SK-N-SH treated with all-trans-retinoic acid at 6 μM for 48 hours (cell line): ENCODE results near the gene BNIP2.

Source experiments
- ARNTL ChIP-seq: fragments of 450-650 bp; formaldehyde crosslinking; IDR thresholded peaks from 2 replicates; pipeline ENCODE4 v1.5.0; 2020; ENCODE audit warnings: low read depth, mild to moderate bottlenecking, moderate library complexity, borderline replicate concordance
- BACH2 ChIP-seq: fragments of 250-450 bp; sonication (Bioruptor Pico); IDR thresholded peaks from 2 replicates; pipeline ENCODE4 v1.9.0; 2021; ENCODE audit warnings: mild to moderate bottlenecking, borderline replicate concordance
- GLIS3 ChIP-seq: fragments of 250-450 bp; sonication (Bioruptor Pico); IDR thresholded peaks from 2 replicates; pipeline ENCODE4 v1.5.0; 2020; ENCODE audit warnings: mild to moderate bottlenecking, moderate library complexity
- OSR1 ChIP-seq: fragments of 250-450 bp; sonication (Bioruptor Pico); IDR thresholded peaks from 2 replicates; pipeline ENCODE4 v1.8.0; 2022; ENCODE audit warnings: moderate library complexity, mild to moderate bottlenecking, inconsistent platforms
- RARB ChIP-seq: fragments of 250-450 bp; sonication (Bioruptor Pico); IDR thresholded peaks from 2 replicates; pipeline ENCODE4 v1.8.0; 2021; ENCODE audit warnings: mild to moderate bottlenecking, moderate library complexity
- TOX ChIP-seq: fragments of 250-450 bp; sonication (Bioruptor Pico); IDR thresholded peaks from 2 replicates; pipeline ENCODE4 v1.8.0; 2021; ENCODE audit warnings: mild to moderate bottlenecking, moderate library complexity, borderline replicate concordance
- ZFP3 ChIP-seq: fragments of 250-450 bp; sonication (Bioruptor Pico); IDR thresholded peaks from 2 replicates; pipeline ENCODE4 v1.5.0; 2020; ENCODE audit warnings: mild to moderate bottlenecking, moderate library complexity
- ZFP30 ChIP-seq: fragments of 450-650 bp; formaldehyde crosslinking; IDR thresholded peaks from 2 replicates; pipeline ENCODE4 v1.5.0; 2022; ENCODE audit warnings: mild to moderate bottlenecking, moderate library complexity
- ZNF565 ChIP-seq: fragments of 450-650 bp; formaldehyde crosslinking; conservative IDR thresholded peaks from 2 replicates; pipeline ENCODE4 v1.5.0; 2020; ENCODE audit warnings: low read depth, mild to moderate bottlenecking, moderate library complexity
- TF ChIP-seq, protein P1 (sequence below): fragments of 250-450 bp; sonication (Bioruptor Pico); IDR thresholded peaks from 2 replicates; pipeline ENCODE4 v1.8.0; 2020; ENCODE audit warnings: mild to moderate bottlenecking, moderate library complexity, borderline replicate concordance

GRCh38 chr15:59691194-59691805 is 2.2 kb upstream of the BNIP2 start:
- TF ChIP-seq GLIS3 (CRISPR knock-in tag) (no peak), TOX (CRISPR knock-in tag) (no peak), OSR1 (no peak), ARNTL (CRISPR knock-in tag) (no peak), RARB (CRISPR knock-in tag) (no peak), ZFP30 (CRISPR knock-in tag) (no peak), ZNF565 (CRISPR knock-in tag) (no peak), BACH2 (CRISPR knock-in tag) (no peak), ZFP3 (CRISPR knock-in tag) (no peak)
- TF ChIP-seq, protein P1, sequence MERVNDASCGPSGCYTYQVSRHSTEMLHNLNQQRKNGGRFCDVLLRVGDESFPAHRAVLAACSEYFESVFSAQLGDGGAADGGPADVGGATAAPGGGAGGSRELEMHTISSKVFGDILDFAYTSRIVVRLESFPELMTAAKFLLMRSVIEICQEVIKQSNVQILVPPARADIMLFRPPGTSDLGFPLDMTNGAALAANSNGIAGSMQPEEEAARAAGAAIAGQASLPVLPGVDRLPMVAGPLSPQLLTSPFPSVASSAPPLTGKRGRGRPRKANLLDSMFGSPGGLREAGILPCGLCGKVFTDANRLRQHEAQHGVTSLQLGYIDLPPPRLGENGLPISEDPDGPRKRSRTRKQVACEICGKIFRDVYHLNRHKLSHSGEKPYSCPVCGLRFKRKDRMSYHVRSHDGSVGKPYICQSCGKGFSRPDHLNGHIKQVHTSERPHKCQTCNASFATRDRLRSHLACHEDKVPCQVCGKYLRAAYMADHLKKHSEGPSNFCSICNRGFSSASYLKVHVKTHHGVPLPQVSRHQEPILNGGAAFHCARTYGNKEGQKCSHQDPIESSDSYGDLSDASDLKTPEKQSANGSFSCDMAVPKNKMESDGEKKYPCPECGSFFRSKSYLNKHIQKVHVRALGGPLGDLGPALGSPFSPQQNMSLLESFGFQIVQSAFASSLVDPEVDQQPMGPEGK (CRISPR knock-in tag): no peak
